T-helper 17 cell (primary cell): ENCODE results near the gene ISYNA1. TPM values are rescaled to one million over a fixed set of nuclear protein-coding genes. Genes with fewer than 3 reads are reported as not detected.

Source experiments
- ATAC-seq: fragments of 150-1000 bp; cut with Tn5 transposase; 2 replicates; pipeline ENCODE4 v1.10.0; 2021; ENCODE audit warnings: mild to moderate bottlenecking, moderate library complexity
- DNase-seq, 3 donors: peaks; one replicate each; pipeline versions ENCODE4 v3.0.0 to v3.0.0-alpha.2; 2020 to 2021
- H3K9me3 ChIP-seq: one replicate; pipeline ENCODE4 v1.7.0; 2013; ENCODE audit warnings: low read length, mild to moderate bottlenecking; ENCODE audit not compliant: control insufficient read depth, poor library complexity, severe bottlenecking
- H3K27ac Mint-ChIP-seq: one replicate; pipeline ENCODE4 v1.8.0; 2022; ENCODE audit warnings: mild to moderate bottlenecking, moderate library complexity, mixed read lengths
- H3K27me3 Mint-ChIP-seq: one replicate; pipeline ENCODE4 v1.8.0; 2022; ENCODE audit warnings: mixed read lengths
- H3K36me3 Mint-ChIP-seq: one replicate; pipeline ENCODE4 v1.8.0; 2022; ENCODE audit warnings: low read depth, mixed read lengths
- H3K4me1 Mint-ChIP-seq: one replicate; pipeline ENCODE4 v1.8.0; 2022; ENCODE audit warnings: mild to moderate bottlenecking, mixed read lengths
- H3K4me3 Mint-ChIP-seq: one replicate; pipeline ENCODE4 v1.8.0; 2022; ENCODE audit warnings: mild to moderate bottlenecking, moderate library complexity, mixed read lengths
- total RNA-seq, 4 donors: library from RNA in 2 of 4; stranded (reverse) in 2 of 4; gene quantifications; one replicate each; pipeline ENCODE4 v1.2.3 and lab custom pipeline; 2022 to 2026

ISYNA1 gene
- total RNA-seq (10 to 100 TPM; 37.6 to 39.6 TPM), total RNA-seq (lab: John Stamatoyannopoulos, UW) (16.7 to 20.1 reads per million in 2 donors)

- peak within 1 kb of the TSS; percentile 84 for H3K4me3 Mint-ChIP-seq
- no peaks in the 10 kb centered on the region for H3K9me3 ChIP-seq
- DNase-seq (peak in 2 of 3 donors; percentile 51 to 60), ATAC-seq (peak; percentile 8)
- H3K36me3 Mint-ChIP-seq = no peaks in the 10 kb centered on the region
- H3K27me3 Mint-ChIP-seq = no peaks in the 10 kb centered on the region
- H3K27ac Mint-ChIP-seq = peak within 1 kb of the TSS; percentile 84
- H3K4me1 Mint-ChIP-seq = peaks cover 19% of the 10 kb centered on the region
These were observed at the start of gene ISYNA1 for GRCh38 chr19:18437491-18438330. TSS of gene ISYNA1 (minus strand) at chr19:18438133. CDS start at chr19:18437979, 154 bp downstream.

GRCh38 chr19:18486746-18487145 lies 48.8 kb upstream of the ISYNA1 start:
- peak overlapping the region; percentile 67 for H3K27ac Mint-ChIP-seq
- no peaks in the 10 kb centered on the region for H3K36me3 Mint-ChIP-seq
- DNase-seq (no peak), ATAC-seq (no peak)
- H3K4me3 Mint-ChIP-seq = peak overlapping the region; percentile 72
- H3K9me3 ChIP-seq = no peaks in the 10 kb centered on the region
- peaks cover 48% of the 10 kb centered on the region for H3K4me1 Mint-ChIP-seq
- no peaks in the 10 kb centered on the region for H3K27me3 Mint-ChIP-seq

- Mint-ChIP-seq H3K4me1 (peaks cover 58% of the 10 kb centered on the region), H3K36me3 (no peaks in the 10 kb centered on the region), H3K27ac (peak overlapping the region; percentile 67), H3K4me3 (no peak overlapping the region), H3K27me3 (no peaks in the 10 kb centered on the region)
- no peaks in the 10 kb centered on the region for H3K9me3 ChIP-seq
- DNase-seq = no peak
- ATAC-seq = no peak
These were observed 47.1 kb upstream of the ISYNA1 start for GRCh38 chr19:18484992-18485391.

DNA sequence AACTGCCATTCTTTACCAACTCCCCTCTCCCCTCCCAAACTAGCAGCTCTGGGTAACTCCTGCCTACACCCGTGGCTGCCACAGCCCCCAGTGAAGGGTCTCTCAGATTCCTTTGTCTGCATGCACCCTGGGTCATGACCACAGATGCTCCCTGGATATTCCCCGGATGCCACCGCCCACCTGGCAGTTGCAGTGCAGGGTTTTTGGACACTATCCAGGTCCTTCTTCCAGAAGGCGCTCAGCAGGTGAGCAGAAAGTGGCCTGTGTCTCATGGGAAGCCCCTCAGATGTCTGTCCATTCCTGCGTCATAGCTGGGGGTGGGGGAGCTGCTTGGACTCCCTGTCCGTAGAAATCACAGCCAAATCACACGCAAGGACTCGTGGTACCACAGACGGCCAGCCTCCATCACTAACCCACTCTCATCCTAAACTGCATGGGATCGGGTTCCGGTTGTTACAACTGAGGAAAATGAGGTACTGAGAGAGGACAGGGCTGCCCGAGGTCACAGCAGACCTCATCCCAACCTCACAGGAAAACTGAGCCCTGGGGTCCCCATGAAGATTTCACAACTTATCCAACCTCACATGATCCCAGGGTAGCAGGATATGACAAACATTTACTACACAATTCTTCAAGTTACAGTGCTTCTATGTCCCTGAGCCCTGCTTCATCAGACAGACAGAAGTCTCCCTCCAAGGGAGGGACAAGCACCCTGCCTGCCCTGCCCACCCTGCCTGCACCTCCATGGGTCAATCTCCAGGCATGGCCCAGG lies 45.4 kb upstream of the ISYNA1 start:
- Mint-ChIP-seq H3K4me1 (peaks cover 63% of the 10 kb centered on the region), H3K4me3 (peak overlapping the region; percentile 21), H3K36me3 (no peaks in the 10 kb centered on the region), H3K27ac (peak overlapping the region; percentile 45), H3K27me3 (no peaks in the 10 kb centered on the region)
- no peaks in the 10 kb centered on the region for H3K9me3 ChIP-seq
- ATAC-seq (no peak), DNase-seq (no peak)

DNA sequence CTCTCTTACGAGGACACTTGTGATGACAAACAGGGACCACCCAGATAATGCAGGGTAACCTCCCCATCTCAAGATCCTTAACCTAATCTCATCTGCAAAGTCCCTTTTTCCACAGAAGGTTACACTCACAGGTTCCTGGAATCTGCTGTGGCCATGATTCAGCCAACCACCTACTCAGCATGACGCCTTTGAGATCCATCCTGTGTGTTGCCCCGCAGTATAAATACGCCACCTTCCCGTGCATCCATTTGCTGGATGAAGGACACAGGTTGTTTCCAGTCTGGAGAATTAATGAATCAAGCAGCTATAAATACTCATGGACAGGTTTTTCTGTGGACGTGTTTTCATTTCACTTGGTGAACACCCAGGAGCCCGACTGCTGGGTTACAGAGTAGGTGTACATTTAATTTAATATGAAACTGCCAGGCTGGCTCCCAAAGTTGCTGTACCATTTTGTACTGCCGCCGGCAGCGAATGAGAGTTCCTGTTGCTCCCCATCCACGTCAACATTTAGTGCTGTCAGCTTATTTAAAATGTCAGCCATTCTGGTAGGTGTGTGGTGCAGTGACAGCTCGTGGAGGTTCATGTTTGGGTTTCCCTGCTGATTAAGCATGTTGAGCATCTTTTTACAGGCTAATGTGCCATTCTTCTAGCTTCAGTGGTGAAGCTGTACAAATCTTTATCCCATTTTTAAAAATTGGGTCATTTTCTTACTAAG lies 43.7 kb upstream of the ISYNA1 start:
- peak overlapping the region; percentile 25 for H3K4me3 Mint-ChIP-seq
- peak overlapping the region; percentile 97 for H3K27ac Mint-ChIP-seq
- no peaks in the 10 kb centered on the region for H3K36me3 Mint-ChIP-seq
- ATAC-seq (no peak), DNase-seq (no peak)
- peaks cover 62% of the 10 kb centered on the region for H3K4me1 Mint-ChIP-seq
- no peaks in the 10 kb centered on the region for H3K9me3 ChIP-seq
- H3K27me3 Mint-ChIP-seq = no peaks in the 10 kb centered on the region

DNA sequence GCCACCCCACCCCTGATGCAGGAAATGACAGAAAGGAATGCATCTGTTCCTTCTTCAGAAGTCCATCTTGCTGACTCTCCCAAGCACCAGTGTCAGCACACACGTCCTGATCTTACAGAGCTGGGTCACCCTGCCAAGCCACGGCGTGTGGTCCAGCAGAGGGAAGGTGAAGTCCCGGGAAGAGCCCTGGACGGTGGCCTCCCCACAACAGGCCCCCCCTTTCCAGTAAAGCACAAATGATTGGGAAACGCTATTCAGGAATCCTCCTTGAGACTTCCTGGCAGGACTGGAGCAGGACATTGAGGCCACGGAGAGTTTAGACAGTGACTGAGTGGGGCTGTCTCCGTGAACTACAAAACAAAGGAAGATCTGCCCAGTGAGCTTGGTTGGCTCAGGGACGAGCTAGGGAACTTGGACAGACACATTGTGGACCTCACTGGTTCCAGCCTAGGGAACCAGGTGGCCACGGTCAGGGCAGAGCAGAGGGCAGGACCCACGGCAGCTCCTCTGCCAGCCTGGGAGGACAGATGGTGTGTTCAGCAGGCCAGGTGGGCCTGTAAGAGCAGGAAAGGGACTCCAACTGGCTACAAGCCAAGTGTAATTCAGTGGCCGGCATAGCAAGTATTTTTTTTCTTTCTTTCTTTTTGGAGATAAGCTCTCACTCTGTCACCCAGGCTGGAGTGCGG lies 42.2 kb upstream of the ISYNA1 start:
- peaks cover 62% of the 10 kb centered on the region for H3K4me1 Mint-ChIP-seq
- DNase-seq (no peak), ATAC-seq (no peak)
- H3K27me3 Mint-ChIP-seq = no peaks in the 10 kb centered on the region
- H3K9me3 ChIP-seq = no peaks in the 10 kb centered on the region
- peak overlapping the region; percentile 97 for H3K27ac Mint-ChIP-seq
- H3K4me3 Mint-ChIP-seq = peak overlapping the region; percentile 36
- no peaks in the 10 kb centered on the region for H3K36me3 Mint-ChIP-seq

GRCh38 chr19:18478545-18479311 lies 40.8 kb upstream of the ISYNA1 start:
- ATAC-seq (peak; percentile 54), DNase-seq (peak in 2 of 3 donors; percentile 29 to 44)
- peak overlapping the region; percentile 97 for H3K27ac Mint-ChIP-seq
- H3K27me3 Mint-ChIP-seq = no peaks in the 10 kb centered on the region
- H3K36me3 Mint-ChIP-seq = no peaks in the 10 kb centered on the region
- peak overlapping the region; percentile 86 for H3K4me3 Mint-ChIP-seq
- no peaks in the 10 kb centered on the region for H3K9me3 ChIP-seq
- peaks cover 68% of the 10 kb centered on the region for H3K4me1 Mint-ChIP-seq

- H3K9me3 ChIP-seq = no peaks in the 10 kb centered on the region
- DNase-seq (no peak), ATAC-seq (no peak)
- no peaks in the 10 kb centered on the region for H3K27me3 Mint-ChIP-seq
- H3K36me3 Mint-ChIP-seq = no peaks in the 10 kb centered on the region
- H3K4me3 Mint-ChIP-seq = peak overlapping the region; percentile 82
- H3K27ac Mint-ChIP-seq = peak overlapping the region; percentile 97
- peaks cover 69% of the 10 kb centered on the region for H3K4me1 Mint-ChIP-seq
These were observed 40.0 kb upstream of the ISYNA1 start for GRCh38 chr19:18477974-18478373.

GRCh38 chr19:18477042-18477779 lies 39.3 kb upstream of the ISYNA1 start:
- Mint-ChIP-seq H3K27me3 (no peaks in the 10 kb centered on the region), H3K36me3 (no peaks in the 10 kb centered on the region), H3K4me1 (peaks cover 67% of the 10 kb centered on the region), H3K27ac (peak overlapping the region; percentile 97), H3K4me3 (peak overlapping the region; percentile 82)
- ATAC-seq = no peak
- no peak for DNase-seq
- H3K9me3 ChIP-seq = no peaks in the 10 kb centered on the region

DNA sequence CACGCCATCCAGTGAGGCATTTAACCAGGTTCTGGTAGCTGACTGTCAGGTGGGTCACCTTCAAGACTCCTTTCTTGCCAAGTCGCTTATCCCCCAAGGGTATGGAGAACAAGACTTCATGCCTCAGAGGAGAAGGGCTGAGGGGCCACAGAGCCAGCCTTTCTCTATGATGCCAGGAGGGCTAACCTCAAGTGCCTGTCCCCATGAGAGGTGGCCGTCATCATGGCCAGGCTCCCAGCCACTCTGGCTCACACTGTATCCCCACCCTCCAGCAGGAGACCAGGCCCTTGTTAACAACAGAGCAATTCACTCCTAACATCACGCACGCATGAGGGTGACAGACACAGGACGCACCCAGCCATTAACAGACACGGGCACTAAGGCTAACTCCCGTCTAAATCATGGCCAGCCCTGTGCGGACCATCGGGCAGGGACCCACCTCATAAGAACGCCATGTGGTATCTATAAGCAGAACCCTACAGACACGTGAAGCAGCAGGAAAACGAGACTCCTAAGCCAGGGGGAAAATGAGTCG lies 38.6 kb upstream of the ISYNA1 start:
- H3K9me3 ChIP-seq = no peaks in the 10 kb centered on the region
- no peak for DNase-seq
- Mint-ChIP-seq H3K27ac (peak overlapping the region; percentile 97), H3K4me3 (peak overlapping the region; percentile 82), H3K4me1 (peaks cover 66% of the 10 kb centered on the region), H3K36me3 (no peaks in the 10 kb centered on the region), H3K27me3 (no peaks in the 10 kb centered on the region)
- no peak for ATAC-seq

GRCh38 chr19:18475762-18476331 lies 37.9 kb upstream of the ISYNA1 start:
- H3K4me3 Mint-ChIP-seq = peak overlapping the region; percentile 74

More at GRCh38 chr19:18475762-18476331, 37.9 kb upstream of the ISYNA1 start:
- no peaks in the 10 kb centered on the region for H3K9me3 ChIP-seq
- Mint-ChIP-seq H3K27ac (peak overlapping the region; percentile 96), H3K27me3 (no peaks in the 10 kb centered on the region), H3K4me1 (peaks cover 61% of the 10 kb centered on the region), H3K36me3 (no peaks in the 10 kb centered on the region)
- DNase-seq = no peak
- no peak for ATAC-seq
